GM23338 (cell line): ENCODE data around the gene DPM1.

Experiments used
- CREB1 ChIP-seq: fragments of 250-450 bp; sonication (Bioruptor Pico); IDR thresholded peaks from 2 replicates; pipeline ENCODE4 v1.5.0; 2020; ENCODE audit warnings: low read depth, mild to moderate bottlenecking, moderate library complexity
- CTCF ChIP-seq, 2 experiments: fragments of 200-600 bp in 1 of 2; sonication (generic) in 1 of 2; conservative IDR thresholded peaks; 2 replicates each; pipeline versions ENCODE4 v1.5.1 to v1.6.1; 2016 to 2017; ENCODE audit warnings: antibody characterized with exemption in 2 of 2, low read depth in 2 of 2, mild to moderate bottlenecking in 2 of 2, moderate library complexity in 1 of 2
- EZH2phosphoT487 ChIP-seq: fragments of 200-600 bp; sonication (generic); IDR thresholded peaks from one replicate; pipeline ENCODE4 v1.8.1; 2018; ENCODE audit warnings: antibody characterized with exemption; ENCODE audit not compliant: unreplicated experiment
- JUNB ChIP-seq: IDR thresholded peaks from one replicate; pipeline ENCODE4 v1.6.1; 2016; ENCODE audit warnings: antibody characterized with exemption; ENCODE audit not compliant: unreplicated experiment
- REST ChIP-seq: IDR thresholded peaks from one replicate; pipeline ENCODE4 v1.6.1; 2018; ENCODE audit warnings: antibody characterized with exemption; ENCODE audit not compliant: unreplicated experiment
- ZNF462 ChIP-seq: fragments of 250-450 bp; sonication (Bioruptor Pico); IDR thresholded peaks from 2 replicates; pipeline ENCODE4 v1.5.0; 2020; ENCODE audit warnings: mild to moderate bottlenecking, moderate library complexity

DNA sequence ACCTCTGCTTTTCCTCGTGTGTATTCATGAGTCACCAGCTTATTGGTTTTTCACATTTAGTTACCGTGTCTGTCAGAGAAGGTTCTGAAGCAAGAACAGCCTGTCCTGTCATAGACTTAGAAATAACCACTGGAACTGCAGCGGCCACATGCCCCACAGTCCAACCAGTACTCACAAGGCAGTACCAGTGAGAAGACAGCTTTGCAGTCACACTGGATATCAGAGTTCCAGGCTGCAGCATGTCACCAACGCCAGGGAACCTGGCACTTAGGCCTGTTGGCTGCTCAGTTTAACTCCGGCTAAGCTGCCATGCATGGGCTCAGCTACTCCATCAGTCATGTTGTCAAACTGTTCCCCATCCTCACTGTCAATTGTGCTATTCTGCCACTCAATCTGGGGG, 67.2 kb downstream of the DPM1 start:
- TF ChIP-seq CTCF (conservative IDR thresholded peaks at IDR 0.05; ENCODE audit: low read depth in 2 of 2) (no peak), JUNB (no peak), ZNF462 (no peak), REST (no peak), EZH2phosphoT487 (no peak), CREB1 (CRISPR knock-in tag) (no peak)
